Measurements from ENCODE around the gene SCAPER. TPM values are rescaled to one million over a fixed set of nuclear protein-coding genes. Genes with fewer than 3 reads are reported as not detected.
"Not testable (repeated sequence)": the region's sequence is repeated elsewhere in the genome, so short reads cannot be mapped to it uniquely, and the experiment has no call there.

Gene SCAPER
- total RNA-seq, 1 experiment from 2014 or later: 5.2 TPM

DNA sequence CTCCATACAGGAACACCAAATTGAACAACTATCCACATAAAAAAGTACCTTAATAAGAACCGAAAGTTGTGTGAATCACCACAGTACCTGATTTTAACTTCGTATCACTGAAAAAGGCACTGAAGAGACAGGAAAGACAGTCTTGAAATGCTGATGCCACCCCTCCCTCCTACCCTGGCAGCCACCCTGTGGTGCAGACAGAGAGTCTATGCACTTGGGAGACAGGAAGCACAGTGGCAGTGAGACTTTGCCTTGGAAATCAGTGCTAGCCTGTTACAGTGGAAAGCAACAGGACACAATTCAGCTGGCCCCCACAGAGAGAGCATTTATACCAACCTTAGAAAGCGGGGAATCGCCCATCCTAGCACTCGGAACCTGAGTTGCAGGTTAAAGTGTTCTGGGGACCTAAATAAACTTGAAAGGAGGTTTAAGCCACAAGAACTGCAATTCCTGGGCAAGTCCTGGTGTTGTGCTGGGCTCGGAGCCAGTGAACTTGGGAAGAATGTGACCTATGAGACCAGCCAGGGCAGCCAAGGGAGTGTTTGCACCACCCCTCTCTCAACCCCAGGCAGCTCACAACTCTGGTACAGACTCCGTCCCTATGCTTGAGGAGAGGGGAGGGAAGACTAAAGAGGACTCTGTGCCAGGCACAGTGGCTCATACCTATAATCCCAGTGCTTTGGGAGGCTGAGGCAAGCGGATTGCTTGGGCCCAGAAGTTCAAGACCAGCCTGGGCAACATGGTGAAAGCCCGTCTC lies 328.4 kb downstream of the SCAPER start:
- peak; percentile 75 for DNase-seq (ENCODE audit: low read depth)

DNA sequence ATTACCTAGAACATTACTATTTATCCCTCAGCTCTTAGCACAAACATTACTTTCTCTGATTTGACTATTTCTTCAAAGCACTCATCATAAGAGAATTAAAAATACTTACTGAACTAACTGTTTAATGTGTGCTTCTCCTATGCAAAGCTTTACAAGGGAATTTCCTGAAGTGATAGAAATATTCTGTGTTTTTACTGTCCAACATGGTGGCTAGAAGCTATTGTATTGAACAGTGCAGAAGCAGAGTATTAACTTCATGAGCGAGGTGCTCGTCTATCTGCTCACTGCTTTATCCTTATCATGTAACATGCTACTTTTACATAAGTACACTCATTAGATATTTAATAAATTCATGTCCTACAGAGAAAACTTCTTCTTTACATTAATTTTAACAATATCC lies 329.5 kb downstream of the SCAPER start:
- no peak for DNase-seq (ENCODE audit: low read depth)

DNA sequence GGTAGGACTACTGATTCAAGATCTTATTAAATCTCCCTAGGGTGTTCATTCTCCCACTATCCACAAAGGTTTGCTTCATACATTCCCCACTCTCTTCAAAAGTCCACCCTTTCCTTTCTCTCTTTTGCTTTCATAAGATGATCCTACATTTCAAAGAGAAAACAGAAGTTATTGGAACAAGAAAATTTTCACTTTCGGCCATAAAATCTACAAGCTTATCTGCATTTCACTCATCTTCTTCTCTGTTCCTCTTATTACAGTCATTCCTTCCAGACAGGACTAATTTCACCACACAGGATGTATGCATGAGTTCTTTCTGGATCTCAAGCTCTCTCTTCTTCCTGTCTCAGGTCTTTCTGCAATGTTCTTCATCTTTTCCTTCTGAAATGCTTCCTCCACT lies 329.9 kb downstream of the SCAPER start:
- DNase-seq (ENCODE audit: low read depth): peak; percentile 45

DNA sequence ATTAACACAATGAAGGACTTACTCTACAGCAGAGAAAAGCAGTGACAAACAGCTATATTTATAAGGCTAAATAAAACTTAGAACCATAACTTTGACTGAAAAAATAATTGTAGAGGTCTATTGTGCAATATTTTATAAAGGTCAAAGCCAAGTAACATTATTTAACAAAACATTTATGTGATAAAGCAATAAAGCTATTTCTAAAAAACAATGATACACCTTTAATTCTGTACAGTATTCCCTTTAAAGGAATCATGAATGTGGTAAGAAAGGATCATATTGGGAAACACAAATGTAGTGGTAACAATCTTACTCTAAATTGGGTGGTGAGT lies 332.2 kb downstream of the SCAPER start:
- DNase-seq (ENCODE audit: low read depth): no peak

DNA sequence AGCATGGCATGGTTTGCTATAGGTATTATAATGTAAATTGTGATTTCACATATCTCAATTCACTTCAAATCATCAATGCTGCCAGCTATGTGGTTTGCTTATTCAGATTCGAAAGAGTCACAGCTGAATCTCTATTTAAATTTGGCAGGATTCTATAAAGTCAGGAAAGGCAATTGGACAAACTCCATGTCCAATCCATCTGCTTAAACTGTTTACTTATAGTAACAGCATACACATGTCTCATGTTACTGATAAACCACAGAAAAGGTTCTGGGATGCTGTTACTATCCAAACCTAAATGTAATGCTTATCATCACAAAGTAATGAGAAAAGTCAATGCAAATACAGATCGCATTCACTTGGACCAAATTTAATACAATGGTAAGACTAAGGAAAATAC lies 338.9 kb downstream of the SCAPER start:
- peak; percentile 16 for DNase-seq (ENCODE audit: low read depth)

DNA sequence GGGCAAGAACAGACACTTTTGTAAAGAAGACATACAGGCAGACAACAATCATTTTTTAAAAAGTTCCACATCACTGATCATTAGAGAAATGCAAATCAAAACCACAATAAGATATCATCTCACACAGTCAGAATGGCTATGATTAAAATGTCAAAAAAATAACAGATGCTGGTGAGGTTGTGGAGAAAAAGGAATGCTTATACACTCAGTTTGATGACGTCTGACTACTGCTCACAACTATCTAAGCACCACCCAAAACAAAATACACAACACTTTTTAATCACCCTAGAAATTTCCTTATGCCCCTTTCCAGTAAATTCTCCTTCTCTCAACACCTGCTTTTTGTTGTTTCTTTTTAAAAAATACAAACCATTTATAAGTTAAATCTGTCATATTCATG lies 339.8 kb downstream of the SCAPER start:
- peak; percentile 49 for DNase-seq (ENCODE audit: low read depth)

DNA sequence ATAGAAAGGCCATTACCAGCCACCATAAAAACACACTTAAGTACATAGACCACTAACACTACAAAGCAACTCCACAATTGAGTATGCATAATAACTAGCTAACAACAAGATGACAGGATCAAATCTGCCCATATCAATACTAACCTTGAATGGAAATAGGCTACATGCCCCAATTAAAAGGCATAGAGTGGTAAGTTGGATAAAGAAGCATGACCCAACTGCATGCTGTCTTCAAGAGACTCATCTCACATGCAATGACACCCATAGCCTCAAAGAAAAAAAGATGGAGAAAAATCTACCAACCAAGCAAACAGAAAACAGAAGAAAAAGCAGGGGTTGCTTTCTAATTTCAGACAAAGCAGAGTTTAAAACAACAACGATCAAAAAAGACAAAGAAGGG lies 349.9 kb downstream of the SCAPER start:
- DNase-seq (ENCODE audit: low read depth): no peak

DNA sequence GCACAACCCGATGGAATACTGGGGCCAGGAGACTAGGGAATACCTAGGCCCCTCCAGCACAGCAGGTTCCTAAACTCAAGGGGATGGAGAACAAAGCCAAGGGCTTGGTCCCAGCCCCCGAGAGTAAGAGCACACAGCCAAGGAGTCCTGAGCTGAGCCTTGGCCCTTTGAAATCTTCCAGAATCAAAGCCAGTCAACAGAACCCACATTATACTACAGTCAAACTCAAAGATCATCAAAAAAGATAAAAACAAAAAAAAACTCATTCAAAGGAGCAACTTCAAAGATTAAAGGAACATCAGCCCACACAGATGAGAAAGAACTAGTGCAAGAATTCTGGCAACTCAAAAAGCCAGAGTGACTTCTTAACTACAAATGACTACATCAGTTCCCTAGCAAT lies 351.6 kb downstream of the SCAPER start:
- DNase-seq (ENCODE audit: low read depth): no peak

DNA sequence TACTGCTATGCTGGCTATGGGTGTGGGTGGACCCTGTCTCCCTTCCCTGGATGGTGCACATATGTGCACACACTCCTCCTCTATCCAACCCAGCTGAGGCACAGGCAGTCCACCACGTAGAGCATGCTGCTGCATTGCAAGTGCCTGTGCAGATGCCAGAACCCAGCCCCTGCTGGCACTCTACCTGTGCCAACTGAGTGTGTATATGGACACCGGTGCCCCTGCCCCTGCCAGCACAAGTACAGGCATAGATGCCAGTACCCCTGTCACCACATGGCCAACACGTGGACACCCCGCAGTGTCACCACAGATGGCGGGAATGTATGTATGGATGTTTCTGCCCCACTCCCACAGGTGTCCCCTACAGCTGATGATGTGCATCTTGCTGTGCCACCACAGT lies 352.0 kb downstream of the SCAPER start:
- DNase-seq (ENCODE audit: low read depth): no peak

DNA sequence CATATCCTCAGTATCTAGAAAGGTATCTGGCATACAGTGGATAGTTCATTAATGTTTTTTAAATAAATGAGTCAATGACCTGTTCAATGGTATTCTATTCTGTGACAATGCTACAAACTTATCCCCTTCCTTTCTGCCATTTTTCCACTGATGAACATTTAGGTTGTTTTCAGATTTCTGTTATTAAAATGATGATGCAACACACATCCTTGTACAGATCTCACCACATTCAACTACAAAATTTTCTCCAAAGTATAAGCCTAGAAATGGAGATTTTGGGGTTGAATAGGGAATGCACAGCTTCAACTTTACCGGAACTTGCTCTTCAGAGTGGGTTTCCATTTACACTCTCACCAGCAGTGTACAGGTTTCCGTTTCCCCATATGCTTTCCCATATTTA lies 358.3 kb downstream of the SCAPER start:
- DNase-seq (ENCODE audit: low read depth): no peak

DNA sequence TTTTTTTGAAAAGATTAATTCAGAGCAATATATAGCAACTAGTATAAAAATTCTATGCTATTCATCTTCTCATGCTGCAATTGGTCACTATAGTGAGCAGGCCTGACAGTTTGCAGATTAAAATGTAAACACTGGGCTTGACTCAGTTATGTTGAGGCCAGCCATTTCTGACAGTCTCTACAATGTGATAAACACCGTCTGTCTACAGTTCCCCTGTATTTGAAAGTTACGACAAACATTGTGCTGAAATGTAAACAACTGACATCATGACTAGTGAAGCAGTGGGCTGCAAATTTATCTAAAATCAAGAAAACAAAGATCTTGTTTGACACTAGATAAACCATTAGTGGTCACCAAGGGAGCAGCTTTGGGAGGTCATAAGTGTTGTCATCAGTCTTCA lies 371.1 kb downstream of the SCAPER start:
- peak; percentile 21 for DNase-seq (ENCODE audit: low read depth)

DNA sequence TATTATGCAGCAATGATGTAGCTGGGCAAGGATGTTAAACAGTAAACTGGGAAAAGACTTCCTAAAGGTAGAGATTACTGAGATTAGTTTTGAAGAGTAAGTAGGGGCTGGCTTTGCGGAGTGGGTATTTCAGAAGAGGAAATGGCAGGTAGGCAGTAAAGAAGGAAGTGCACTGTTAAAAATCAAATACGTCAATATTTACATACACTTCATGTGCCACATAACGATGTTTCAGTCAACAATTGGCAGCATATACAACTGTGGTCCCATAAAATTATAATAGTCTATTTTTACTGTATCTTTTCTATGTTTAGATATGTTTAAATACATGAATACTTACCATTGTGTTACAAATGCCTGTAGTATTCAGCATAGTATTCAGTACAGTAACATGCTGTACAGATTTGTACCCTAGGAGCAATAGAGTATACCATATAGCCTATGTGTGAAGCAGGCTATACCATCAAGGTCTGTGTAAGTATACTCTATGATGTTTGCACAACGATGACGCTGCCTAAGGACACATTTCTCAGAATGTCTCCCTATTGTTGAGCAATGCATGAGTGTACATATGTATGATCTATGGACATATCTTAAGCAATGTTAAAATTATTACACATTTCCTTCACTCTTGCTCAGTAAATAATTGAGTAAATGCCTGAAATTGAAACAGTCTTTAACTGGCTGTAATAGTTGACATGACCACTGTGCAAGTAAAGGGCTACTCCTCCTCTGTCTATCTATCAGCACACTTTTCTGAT lies 371.9 kb downstream of the SCAPER start:
- DNase-seq (ENCODE audit: low read depth): no peak

DNA sequence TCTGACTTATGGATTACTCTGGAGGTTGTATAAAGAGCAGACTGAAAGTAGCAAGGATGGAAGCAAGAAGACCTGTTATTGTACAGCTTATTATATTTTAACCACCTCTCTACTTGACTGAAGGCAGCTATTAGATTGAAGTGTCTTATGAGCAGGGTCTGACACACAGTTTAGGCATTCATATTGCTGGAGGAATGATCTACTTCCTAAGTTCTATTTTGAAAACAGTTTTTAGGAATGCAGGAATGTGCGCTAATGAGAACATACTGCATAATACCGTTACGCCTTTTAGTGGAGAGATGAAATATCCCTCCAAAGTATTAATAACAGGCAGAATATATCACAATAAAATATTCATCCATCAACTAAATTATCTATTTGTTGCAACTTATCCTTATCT lies 375.2 kb downstream of the SCAPER start:
- peak; percentile 2 for DNase-seq (ENCODE audit: low read depth)

DNA sequence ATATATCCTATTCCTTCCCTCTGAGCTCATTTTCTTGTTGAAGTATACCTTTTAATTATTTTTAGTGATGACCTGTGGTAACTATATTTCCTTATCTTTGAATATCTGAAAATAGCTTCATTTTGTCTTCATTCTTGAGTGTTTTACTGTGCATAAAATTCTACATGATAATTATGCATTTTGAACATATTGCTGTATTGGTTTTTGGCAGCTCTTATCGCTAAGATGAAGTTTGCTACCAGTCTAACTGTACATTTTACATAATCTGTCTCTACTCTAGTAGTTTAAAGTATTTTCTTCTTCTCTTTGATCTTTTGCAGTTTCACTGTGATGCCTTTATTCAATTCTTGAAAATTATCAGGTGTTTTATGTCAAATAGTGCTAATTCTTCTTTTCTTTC lies 379.0 kb downstream of the SCAPER start:
- DNase-seq (ENCODE audit: low read depth): no peak

DNA sequence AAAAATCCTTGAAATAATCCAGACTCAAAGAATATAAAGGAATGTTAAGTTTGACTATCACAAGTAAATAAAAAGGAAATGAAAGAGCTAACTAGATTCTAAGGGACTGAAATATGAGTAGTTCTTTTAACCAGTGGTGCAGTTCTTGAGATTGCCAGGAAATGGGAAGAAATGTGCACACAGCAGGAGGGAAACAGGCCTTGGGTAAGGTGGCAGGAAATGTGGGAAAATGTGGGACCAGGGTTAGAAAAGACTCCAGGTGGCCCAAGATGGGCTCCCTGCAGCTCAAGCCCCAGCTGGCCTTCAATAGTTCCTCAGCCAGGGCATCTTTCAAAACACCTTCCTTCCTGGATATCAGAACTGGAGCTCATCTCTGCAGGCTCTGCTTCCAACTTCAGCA lies 387.2 kb downstream of the SCAPER start:
- no peak for DNase-seq (ENCODE audit: low read depth)

DNA sequence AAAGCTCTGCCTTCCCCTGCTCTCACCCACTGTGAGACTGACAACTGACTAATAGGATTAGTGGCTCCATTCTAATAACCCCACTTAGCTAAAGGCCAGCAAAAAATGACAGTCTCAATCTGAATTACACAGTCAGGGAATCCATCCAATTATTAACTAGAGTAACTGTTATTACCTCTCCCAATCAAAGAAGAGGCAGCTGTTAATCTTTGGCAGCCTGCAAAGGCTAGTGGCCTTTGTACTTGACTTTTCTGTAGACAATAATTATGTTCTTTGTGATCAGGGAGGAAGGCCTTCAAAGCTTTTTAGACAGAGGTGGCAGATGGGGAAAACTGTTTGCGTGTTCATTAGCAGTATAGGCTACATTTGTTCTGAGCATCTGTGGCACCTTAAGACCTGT lies 390.9 kb downstream of the SCAPER start:
- no peak for DNase-seq (ENCODE audit: low read depth)

DNA sequence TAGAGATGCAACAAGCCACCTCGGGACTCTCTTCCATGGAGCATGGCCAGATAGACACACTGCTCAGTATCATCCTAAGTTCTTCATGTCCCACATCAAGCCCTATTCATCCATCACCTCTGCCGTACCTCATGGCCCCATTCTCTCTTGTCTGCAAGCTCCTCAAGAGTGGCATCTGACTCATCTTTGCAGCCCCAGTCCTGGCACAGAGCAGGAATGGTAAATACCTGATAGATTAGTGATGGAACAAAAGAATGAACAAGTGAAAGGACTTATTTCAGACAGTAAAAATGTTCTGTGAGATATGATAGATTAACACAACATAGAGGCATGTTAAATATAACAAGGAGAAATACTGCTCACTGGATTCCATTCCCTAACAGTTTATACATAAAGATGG lies 392.2 kb downstream of the SCAPER start:
- peak; percentile 9 for DNase-seq (ENCODE audit: low read depth)

DNA sequence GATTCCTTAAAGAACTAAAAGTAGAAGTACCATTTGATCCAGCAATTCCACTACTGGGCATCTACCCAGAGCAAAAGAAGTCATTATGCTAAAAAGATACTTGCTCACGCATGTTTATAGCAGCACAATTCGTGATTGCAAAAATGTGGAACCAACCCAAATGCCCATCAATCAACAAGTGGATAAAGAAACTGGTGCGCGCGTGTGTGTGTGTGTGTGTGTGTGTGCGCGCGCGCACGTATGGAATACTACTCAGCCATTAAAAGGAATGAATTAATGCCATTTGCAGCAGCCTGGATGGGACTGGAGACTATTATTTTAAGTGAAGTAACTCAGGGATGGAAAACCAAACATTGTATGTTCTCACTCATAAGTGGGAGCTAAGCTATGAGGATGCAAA lies 394.5 kb downstream of the SCAPER start:
- DNase-seq (ENCODE audit: low read depth): not testable (repeated sequence)

DNA sequence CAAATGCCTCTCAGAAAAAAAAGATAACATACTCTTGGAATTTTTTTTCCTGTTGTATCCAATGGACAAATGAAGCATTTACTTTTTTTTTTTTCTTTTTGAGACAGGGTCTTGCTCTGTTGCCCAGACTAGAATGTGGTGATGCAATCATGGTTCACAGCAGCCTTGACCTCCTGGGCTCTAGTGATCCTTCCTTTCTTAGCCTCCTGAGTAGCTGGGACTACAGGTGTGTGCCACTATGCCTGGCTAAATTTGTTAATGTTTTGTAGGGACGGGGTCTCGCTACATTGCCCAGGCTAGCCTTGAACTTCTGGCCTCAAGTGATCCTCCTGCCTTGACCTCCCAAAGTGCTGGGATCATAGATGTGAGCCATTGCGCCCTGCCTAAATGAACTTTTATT lies 401.3 kb downstream of the SCAPER start:
- no peak for DNase-seq (ENCODE audit: low read depth)

DNA sequence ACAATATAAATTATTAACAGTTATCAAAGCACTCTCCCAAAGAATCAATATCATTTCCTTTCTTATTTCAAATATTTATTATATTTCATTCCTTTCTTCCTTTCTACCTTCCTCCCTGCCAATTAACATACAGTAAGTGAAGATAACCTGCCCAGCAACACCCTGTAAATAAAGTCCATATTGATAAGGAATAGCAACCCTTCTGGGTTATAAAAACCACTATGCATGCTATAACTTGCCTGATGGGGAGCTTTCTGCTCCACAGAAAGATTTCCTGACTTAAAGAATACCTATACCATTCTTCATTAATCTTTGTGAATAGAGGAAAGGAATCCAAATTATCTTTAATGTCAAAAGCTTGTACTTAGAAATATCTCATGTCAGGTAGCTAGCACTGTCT lies 402.0 kb downstream of the SCAPER start:
- DNase-seq (ENCODE audit: low read depth): no peak

DNA sequence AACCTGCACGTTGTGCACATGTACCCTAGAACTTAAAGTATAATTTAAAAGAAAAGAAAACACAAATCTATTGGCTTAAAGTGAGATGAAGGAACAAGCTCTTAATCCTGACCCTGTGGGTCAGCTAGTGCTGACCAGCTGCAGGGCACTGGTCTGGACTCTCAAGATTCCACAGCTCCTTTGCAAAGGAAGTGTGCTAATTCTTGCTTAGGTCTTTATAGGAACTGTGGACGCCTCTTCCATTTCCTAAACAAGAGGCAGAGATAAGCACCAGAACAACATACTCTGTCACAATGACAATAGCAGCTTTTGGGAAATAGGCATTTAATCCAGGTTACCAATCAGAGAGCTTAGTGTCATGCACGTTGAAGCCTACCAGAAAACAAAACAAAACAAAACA lies 402.5 kb downstream of the SCAPER start:
- no peak for DNase-seq (ENCODE audit: low read depth)

DNA sequence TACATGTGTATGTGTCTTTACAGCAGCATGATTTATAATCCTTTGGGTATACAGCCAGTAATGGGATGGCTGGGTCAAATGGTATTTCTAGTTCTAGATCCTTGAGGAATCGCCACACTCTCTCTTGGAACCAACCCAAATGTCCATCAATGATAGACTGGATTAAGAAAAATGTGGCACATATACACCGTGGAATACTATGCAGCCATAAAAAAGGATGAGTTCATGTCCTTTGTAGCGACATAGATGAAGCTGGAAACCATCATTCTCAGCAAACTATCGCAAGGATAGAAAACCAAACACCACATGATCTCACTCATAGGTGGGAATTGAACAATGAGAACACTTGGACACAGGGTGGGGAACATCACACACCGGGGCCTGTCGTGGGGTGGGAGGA lies 403.0 kb downstream of the SCAPER start:
- DNase-seq (ENCODE audit: low read depth): not testable (repeated sequence)

DNA sequence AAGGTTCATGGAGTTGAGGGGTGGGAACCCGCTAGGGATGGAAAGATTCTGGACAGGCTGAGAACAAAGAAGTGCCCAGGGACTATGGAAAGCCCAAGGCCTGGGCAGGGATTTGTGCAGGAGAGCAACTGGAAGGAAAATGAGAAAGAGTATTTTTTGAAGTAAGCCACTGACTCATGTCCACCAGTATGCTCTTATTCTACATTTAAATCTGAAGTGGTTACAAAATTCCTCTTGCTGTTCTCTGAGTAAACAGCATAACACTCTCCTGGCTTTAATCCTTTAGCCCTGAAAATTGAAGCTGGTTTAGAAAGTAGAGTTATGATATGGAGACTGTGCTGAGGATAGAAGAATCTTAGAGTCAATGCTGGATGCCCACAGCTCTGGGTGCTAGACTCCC lies 403.4 kb downstream of the SCAPER start:
- no peak for DNase-seq (ENCODE audit: low read depth)

DNA sequence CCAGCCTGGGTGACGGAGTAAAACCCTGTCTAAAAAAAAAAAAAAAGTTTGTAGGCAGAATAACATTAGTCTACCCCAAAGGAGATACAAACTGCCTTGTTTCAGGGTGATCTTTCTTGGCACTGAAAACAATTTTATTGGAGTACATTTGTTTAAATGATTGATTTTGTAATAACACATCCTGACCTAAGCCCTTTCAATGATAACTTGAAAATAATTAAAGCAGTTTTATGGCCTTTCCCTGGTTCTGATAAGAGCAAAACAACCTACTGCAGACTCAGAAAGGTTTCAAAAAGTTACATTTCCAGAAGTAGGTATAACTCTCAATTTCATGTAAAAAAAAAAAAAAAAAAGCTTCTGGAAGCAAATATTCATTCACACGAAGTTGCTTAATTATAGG lies 404.1 kb downstream of the SCAPER start:
- no peak for DNase-seq (ENCODE audit: low read depth)

Data from M059J (cell line).